ENCODE data around the gene DMKN.

The DMKN gene

DNA sequence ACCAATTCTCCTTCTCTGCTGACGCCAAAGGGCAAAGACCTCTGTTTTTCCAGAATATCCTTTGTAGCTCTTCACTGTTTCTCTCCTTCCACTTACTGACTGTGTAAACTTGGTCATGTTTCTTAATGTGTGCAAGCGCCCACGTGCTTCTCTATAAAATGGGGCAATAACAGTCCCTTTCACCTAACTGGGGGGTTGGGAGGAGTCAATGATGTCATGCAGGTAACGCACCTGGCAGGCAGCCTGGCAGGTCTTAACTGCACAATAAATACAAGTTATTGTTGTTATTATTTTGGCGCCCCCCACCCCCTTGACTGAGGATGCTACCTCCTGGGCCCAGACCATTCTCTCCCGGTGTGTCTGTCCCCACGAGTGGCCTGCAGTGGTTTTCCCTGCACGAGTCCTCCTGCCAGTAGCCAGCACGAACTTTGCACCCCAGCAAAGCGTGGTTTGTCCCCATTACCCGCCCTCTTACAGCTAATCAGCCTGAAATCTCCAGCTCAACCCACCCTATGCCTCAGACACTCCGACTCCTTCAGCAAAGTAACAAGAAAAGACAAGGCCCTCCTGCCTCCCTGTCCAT lies 9.4 kb upstream of the DMKN start:
- DNase-seq = no peak

DNA sequence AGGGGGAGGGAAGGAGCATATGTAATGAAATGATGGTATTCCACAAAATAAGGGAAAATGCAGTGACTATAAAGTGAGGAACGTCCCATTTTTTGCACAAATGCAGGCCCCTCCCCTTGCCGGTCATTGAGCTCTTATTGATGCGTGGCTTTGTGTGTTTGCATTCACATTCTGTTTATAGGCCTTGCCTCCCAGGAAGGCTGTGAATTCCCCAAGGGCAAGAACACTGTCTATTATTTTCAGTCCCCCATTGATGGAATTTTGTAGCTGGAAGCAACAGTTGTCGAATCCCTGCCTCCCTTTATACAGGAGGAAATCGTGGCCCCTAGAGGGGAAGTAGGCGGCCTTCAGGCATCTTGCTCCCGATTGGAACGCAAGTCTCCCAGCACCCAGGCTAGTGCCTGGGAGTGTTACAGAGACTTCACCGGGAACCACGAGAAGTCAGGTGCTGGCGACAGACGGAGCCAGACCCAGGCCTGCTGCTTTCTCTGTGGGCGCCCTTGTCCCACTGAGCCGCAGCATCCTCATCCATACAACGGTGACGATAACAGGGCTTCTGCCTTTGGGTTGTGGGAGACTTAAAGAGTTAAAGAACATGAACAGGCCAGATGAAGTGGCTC lies 7.8 kb upstream of the DMKN start:
- DNase-seq = no peak

DNA sequence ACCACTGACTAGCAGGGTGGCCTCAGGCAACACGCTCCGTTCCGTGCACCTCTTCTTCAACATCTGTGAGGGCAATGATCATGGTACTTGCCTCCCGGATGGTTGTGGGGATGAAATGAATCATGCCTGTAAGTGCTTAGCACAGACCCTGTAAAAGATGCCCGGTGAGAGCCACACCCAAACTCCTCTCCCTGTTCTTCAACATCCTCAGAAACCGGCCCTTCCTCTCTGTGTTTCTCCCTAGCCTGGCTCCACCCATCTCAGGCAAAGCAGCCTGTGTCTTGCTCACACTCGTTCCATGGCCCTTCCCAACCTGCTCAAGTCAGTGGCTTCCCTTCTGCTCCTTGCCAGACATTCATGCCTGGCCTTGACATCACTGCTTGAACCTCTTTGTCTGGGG lies 5.8 kb upstream of the DMKN start:
- no peak for DNase-seq

DNA sequence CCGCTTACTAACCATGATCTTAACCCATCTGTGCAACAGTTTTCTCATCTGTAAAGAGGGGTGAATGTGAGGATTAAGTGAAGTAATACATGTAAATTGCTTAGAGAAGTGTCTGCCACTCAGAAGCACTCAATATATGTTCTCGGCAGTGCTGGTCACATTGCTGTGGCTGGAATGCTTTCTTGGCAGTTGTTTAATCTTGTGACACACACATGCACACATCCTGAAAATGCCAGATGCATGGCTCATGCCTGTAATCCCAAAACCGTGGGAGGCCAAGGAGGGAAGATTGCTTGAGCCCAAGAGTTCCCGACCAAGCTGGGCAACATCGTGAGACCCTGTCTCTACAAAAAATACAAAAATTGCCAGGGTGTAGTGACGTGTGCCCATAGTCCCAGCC lies 4.9 kb upstream of the DMKN start:
- no peak for DNase-seq

DNA sequence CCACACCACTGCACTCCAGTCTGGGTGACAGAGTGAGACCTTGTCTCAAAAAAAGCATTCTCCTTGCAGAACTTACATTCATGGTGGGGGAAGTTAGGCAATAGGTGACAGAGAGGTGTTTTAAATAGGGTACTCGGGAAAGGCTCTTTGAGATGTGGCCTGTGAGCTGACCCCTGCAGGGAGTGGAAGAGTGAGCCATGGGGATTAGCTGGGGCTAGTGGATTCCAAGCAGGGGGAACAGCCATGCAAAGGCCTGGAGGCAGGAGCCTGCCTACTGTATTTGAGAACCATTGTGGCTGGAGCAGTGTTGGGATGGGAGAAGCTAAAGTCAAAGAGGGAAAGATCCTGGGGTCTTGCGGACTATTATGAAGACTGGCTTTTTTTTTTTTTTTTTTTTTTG lies 3.9 kb upstream of the DMKN start:
- no peak for DNase-seq

DNA sequence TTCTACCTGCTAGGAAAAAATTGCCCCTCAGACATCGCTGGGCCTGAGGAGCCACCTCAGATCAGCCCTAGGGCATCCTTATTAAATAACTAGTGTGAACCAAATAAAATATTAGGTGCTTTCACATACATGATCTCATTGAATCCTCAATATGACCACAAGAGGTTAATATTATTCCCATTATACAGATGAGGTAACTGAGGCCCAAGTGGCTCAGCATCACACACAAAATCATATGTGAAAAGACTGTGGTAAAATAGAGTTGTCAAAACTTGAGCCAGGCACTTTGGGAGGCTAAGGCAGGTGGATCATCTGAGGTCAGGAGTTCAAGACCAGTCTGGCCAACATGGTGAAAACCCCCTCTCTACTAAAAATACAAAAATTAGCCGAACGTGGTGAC lies 2.9 kb upstream of the DMKN start:
- no peak for DNase-seq

DNA sequence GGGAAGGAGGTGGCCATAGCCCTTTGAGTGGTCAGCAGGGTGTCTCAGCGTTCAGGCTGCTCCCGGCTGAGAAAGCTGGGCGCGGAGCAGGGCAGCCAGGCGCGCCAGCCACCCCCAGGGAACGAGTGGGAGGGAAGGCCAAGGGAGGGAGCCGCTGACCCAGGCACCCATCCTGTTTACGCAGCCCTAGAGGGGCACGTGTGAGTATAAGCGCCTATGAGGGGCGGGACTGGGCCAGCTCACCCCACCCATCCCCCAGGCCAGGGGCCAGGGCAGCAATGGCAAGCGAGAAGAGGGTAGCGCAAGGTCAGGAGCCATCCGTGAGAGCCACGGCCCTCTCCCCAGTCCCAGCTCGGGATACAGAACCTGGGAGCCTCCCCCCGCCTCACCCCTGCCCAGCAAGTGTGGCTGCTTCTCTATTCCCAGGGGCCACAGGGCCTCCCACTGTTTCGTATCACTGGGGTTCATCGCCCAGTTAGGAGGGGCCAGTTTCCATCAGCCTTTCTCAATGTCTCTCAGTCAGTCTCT lies 897 bp upstream of the DMKN start:
- DNase-seq = no peak

DNA sequence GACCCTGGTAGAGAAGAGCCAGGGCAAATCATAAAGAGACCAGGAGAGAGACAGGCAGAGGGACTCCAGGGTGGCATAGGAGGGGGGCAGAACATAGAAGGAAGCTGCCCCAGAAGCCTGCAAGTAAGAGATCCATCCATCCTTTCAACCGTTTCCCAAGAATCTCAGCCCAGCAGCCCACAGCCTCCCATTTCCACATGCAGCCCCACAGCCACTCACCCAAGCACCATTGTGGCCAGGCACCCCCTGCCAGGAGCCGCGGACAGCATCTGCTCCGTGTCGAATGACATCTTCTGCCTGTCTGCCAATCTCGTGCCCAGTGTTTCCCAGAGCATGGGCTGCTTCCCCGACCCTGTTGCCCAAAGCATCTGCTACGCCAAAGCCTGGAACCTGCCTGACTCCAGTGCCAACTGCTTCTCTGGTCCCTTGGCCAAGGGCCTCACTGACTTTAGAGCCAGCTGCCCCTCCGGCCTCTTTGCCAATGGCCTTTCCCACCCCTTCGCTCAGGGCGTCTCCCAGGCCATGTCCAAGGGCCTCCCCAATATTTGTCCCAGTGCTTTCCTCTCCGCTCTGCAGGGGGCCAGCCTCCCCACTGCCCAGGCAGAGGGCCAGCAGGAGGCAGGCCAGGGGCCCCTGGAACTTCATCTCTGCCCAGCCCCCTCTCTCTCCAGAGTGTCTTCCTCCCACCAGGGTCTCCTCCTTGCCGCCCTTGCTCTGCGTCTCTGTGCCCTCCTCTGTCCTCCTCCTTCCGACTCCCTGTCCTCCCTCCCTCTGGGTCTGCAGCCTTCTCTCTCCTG lies 420 bp downstream of the DMKN start:
- no peak for DNase-seq

DNA sequence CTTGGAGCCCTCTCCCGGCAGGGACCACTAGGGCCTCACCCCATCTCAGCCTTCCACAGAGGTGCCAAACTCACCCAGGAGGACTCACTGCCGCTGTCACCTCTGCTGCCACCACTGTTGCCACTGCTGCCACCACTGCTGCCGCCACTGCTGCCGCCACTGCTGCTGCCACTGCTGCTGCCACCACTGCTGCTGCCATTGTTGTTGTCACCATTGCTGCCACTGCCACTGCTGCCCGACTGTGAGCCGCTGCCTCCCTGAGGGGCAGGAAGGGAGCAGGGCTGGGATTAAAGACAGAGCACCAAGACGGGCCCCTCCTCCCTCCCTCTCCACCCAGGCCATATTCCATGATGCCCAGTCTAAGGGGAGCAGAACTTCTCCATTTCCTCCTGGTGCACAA lies 2.1 kb downstream of the DMKN start:
- no peak for DNase-seq

DNA sequence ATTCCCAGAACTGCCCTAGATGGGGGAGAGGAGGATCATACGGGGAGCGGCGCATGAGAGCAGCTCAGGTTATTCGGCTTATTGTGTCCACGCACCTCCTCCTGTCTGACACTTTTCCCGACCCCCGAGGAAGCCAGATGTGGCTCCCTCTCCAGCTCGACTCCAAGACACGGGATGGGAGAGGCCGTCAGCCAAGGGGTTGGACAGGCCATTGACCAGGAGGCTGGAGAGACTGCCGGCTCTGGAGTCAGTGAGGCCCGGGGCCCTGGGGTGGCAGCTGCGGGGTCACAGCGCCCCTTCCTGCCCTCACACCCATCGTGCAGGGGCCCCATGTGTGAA lies 2.9 kb downstream of the DMKN start:
- DNase-seq = no peak

DNA sequence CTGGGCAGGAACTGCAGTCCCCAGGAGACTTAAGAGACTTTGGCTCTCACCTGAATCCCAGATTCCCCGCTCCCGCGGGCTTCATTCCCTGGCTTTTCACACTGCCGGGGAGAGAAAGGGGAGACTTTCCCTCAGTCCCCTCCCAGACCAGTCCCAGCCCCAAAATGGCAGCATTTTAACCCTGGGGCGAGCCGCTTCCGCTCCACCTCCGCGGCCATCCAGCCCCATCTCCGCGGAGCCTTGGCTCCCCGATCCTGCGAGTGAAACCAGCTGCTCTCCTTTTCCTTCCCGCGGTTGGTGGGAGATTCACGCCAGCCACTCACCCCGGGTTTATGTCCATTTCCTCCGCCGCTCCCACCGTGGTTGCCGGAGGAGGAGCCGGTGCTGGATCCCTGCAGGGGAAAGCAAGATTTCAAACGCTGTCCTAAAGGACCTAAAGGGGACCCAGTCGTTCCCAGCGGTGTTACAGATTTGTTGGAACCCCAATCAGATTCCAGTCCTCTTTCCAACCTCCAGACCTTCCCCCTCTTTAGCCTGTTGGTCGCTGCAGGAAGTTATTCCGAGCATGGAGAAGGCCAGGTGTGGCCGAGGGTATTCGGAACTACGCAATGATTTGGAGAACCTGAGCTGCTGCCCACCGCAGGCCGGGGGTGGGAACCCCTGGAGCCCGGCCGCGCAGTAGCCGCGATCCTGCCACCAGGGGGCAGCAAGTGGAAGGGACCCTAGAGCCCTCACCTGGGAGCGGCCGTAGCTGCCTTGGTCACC lies 3.4 kb downstream of the DMKN start:
- DNase-seq = peak; percentile 13 to 73

DNA sequence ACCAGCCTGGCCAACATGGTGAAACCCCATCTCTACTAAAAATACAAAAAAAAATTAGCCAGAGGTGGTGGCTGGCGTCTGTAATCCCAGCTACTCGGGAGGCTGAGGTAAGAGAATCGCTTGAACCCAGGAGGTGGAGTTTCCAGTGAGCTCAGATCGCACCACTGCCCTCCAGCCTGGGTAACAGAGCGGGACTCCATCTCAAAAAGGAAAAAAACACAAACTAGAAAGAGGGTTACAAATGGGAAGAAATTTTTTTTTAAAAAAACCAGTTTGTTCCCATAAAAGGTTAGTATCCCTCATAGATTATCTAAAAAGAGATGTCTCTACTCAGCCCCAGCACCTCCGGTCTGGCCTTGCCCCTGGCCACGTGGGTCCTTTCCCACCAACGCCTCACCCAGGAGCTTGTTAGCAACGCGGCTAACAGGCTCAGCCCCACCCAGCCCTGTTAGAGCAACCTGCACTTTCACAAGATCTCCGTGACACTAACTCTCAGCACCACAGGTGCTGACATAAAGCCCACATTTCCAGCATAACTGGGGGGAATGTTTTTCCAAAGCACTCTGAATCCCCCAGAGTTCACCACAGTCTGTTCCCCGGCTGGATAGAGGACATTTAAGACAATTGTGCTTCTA lies 4.3 kb downstream of the DMKN start:
- DNase-seq = no peak

DNA sequence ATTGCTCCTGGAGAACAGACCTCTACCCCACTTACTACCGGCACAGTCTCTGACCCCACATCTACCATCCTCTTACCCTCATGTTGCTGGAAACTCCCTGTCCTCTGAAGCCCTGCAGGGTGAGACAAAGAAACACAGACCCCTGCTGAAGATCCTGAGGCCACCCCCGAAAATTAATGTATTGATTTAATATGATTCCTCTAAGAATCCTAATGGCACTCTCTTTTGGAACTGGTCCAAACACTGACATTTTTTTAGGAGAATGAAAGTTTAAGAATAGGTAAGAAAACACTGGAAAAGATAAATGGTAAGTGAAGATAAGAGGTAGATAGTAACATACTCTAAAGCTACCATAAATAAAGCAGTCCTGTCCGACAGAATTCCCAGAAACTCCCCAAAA lies 5.3 kb downstream of the DMKN start:
- DNase-seq = no peak

DNA sequence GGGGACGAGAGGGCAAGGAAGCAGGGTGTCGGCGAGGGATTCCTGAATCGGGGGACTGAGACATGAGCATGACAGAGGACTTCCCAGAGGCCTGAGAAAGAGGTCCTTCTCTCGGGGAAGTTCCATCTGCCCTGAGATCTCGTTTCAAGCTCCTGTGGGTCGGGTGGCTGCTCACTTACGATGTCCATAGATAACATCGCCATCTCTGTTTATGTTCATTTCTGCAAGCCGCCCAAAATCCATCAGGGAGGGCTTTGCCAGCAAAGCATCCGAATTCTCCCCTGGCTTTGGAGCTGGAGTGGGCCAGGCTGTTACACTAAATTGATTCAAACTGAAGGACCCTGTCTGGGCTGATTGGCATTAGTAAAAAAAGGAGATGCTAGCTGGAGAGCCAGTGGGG lies 5.9 kb downstream of the DMKN start:
- no peak for DNase-seq

DNA sequence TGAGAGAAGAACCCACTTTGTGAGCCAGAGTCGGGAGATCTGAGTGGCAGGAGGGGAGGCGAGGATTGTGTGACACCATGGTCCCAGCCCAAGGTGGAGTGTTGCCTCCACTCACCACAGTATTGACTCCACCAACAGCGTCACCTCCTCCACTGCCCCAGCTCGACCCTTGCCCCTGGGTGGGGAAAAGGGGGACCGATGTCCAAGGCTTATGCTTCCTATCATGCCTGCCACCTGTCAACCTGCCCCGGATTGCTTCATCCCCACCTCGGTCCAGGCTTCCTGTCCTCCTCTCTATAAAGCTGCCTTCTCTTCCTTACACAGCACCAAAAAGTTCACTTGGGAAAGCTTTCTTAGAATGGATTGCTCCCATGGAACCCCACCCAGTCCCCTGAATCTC lies 7.4 kb downstream of the DMKN start:
- no peak for DNase-seq

DNA sequence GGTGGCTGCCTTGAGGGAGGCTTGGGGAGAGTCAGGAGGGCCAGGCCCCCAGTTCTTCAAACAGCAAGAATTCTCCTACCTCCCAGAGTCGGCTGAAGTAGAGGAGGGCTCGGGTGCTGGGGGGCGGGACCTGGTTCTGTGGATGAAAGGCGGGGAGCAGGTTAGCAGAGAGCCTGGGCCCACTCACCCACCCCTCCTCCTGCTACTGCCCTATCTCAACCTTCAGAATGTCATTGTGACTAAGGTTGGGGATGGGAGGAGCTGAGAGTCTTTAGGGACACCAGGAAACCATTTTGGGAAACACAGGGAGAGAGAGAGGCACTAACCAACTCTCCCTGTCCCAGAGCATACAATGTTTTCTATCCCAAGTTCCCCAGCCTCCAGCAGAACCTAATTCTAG lies 10.7 kb downstream of the DMKN start:
- no peak for DNase-seq

DNA sequence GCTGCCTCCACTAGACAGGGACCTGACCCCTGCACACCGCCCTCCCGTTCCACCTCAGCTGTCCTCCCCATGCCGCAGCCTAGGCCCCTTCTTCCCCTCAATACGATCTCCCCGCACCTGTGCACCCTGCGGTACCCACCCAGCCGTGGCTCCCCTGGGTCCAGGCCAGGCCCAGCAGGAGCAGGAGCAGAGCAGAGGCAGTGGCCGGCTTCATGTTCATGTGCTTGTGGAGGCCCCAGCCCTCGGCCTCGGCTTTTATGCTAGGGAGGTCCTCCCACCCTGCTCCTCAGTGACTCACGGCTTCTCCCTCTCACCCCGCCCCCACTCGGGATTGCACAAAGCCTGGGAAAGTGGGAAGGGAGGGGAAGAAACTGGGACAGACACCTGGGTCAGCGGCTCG lies 11.8 kb downstream of the DMKN start:
- DNase-seq = no peak

DNA sequence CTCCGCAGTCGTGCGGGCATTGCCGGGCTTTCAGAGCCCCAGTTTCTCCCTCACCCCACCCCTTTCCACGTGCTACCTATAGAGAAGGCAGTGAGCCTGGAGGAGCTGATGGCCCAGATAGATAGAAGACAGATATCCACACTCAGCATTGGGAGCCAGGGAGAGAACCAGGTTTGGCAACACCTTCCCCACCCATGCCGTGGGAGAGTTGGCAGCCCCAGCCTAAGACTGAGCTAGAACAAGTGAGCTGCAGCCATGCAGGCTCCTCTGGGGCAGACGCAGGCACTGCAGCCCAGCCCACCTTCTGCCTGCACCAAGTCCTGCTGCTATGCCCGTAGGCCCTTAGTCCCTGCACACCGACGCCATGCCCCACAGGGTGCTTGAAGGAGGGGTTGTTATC lies 12.8 kb downstream of the DMKN start:
- DNase-seq = no peak

DNA sequence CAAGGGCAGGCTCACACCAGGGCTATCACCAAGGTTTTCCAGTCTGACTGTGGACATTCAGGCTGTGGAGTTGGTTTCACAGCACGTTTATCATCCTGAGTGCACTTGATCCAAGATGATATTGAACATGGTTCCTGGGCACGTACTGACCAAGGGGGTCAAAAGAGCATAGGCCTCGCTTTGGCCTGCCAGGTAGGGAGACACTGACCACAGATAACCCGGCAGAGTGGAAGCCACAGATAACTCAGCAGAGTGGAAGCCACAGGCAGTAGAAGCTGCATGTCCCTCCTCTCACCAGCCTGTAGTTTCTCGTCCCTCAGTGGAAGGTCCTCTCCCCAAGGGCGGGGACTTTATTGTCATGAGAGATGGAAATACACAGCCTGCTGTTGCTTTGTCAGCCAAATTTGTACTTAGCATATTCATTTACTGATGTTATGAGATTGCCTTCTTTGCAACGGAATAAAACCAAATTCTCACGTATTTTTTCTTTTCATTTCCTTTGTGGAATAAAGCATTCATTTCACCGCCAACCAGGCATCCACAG lies 14.4 kb downstream of the DMKN start:
- no peak for DNase-seq

DNA sequence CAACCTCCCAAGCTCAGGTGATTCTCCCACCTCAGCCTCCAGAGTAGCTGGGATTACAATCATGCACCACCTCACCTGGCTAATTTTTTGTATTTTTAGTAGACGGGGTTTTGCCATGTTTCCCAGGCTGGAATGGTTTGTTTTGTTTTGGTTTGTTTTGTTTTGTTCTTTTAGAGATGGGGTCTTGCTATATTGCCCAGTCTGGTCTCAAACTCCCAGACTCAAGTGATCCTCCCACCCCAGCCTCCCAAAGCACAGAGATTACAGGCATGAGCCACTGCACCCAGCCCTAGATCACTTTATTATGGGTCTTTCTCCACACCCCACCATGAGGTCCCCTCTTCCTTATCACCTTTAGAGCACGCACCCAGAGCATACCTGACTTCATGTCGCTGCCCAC lies 15.2 kb downstream of the DMKN start:
- DNase-seq = no peak

DNA sequence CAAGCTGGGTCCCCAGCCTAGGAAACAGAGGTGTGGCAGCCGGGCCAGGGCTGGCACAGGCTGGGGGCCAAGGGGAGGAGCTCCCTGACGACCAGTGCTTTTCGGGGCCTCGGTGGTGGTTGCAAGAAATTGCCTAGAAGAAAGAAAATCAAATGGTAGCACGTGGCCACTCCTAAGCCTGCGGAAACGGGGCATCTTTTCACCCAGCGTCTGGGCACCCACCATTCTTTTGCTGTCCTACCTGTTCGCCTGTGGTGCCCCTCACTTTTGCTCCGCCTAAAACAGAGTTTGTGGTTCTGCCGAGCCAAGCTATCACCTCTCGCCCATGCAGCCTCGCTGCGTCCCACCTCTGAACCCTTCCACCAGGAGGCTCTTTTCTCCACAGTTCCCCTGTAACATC lies 16.0 kb downstream of the DMKN start:
- no peak for DNase-seq

DNA sequence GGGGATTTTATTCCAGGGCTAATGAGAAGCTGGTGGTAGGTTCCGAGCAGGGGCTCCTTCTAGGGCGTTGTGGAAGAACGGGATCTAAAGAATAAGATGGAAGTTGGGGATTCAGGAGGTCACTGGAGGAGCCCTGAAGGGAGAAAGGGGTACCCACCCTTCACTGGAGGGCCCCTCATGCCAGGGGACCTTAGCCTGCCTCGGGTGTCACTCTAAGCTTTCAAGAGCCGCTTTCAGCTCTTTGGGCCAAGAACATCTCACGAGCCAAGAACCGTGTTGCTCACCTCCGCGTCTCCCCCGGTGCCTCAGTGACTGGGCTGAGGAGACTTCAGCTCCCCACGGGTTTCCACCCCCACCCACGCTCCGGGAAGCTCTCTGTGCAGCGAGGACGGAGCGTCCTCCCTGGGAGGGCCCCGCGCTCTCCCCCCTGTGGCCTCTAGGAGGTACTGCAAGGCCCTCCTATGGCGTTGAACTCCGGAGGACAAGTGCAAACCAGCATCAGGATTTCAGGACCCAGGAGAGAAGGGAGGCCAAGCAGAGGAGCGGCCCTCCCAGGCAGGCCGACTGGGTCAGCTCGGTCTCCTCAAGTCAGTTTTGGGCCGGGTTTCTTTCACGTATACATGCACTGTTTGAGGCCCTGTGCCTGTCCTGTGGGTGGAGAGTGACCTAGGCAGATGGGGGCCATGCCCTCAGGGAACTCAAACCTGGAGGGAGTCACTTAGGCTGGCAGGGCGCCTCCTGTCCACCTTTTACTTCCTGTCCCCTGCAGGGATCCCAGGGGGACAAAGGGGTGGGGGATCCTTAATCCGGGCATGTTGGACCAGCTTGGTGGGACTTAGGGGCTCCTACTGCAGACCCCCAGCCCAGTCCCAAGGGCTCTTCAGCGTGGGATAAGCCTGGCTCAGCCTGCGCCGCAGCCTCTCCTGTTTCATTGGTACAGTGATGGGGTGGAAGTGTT lies 18.1 kb downstream of the DMKN start:
- peak; percentile 73 to 86 for DNase-seq
